IMR-90 (cell line): ENCODE results near the gene PIP4K2B. TPM values are rescaled to one million over a fixed set of nuclear protein-coding genes. Genes with fewer than 3 reads are reported as not detected.

Experiments
- ATAC-seq: fragments of 200-7000 bp; cut with Tn5 transposase; 2 replicates; pipeline ENCODE4 v1.9.1; 2020; ENCODE audit warnings: low read depth, mild to moderate bottlenecking, moderate library complexity
- BruUV-seq: library from RNA; stranded (reverse); fragments of 400-500 nt; replicated peaks from 2 replicates; lab custom pipeline; 2021; lab: Mats Ljungman, UMichigan
- CTCF ChIA-PET: fragments of 300-600 bp; formaldehyde crosslinking; extraction: SDS; loops from one replicate; lab custom pipeline; 2021; ENCODE audit warnings: antibody characterized with exemption; lab: Yijun Ruan, JAX
- POLR2A ChIA-PET: fragments of 300-600 bp; sonication (Branson Sonifier 250); formaldehyde crosslinking; loops from one replicate; lab custom pipeline; 2022; ENCODE audit warnings: antibody characterized with exemption; ENCODE audit not compliant: unreplicated experiment; lab: Charles Lee
- DNase-seq: peaks from one replicate; pipeline ENCODE4 v3.0.0; 2013
- H2AFZ ChIP-seq: replicated peaks from 2 replicates; pipeline ENCODE3; 2013; ENCODE audit warnings: low read length, mild to moderate bottlenecking; ENCODE audit not compliant: poor library complexity
- H2AK5ac ChIP-seq: 2 replicates; pipeline ENCODE4 v1.6.1; 2013; ENCODE audit warnings: low read depth, low read length, inconsistent platforms
- H2AK9ac ChIP-seq: replicated peaks from 2 replicates; pipeline ENCODE3; 2013; ENCODE audit warnings: mild to moderate bottlenecking, low read depth, low read length, moderate library complexity; ENCODE audit not compliant: poor library complexity
- H2BK120ac ChIP-seq: 2 replicates; pipeline ENCODE4 v1.6.1; 2013; ENCODE audit warnings: low read depth, low read length, inconsistent platforms
- H2BK15ac ChIP-seq: 3 replicates; pipeline ENCODE4 v1.6.1; 2013; ENCODE audit warnings: low read depth, low read length, inconsistent platforms
- H2BK20ac ChIP-seq: 2 replicates; pipeline ENCODE4 v1.6.1; 2013; ENCODE audit warnings: low read depth, mild to moderate bottlenecking, inconsistent platforms, low read length, moderate library complexity
- H2BK5ac ChIP-seq: 2 replicates; pipeline ENCODE4 v1.6.1; 2013; ENCODE audit warnings: mild to moderate bottlenecking, low read depth, low read length, inconsistent platforms; ENCODE audit not compliant: poor library complexity, severe bottlenecking
- H3K14ac ChIP-seq: replicated peaks from 2 replicates; pipeline ENCODE4 v1.6.1; 2013; ENCODE audit warnings: low read depth, low read length, inconsistent platforms
- H3K18ac ChIP-seq: 2 replicates; pipeline ENCODE4 v1.6.1; 2013; ENCODE audit warnings: low read depth, low read length, control low read depth
- H3K23ac ChIP-seq: 2 replicates; pipeline ENCODE4 v1.6.1; 2013; ENCODE audit warnings: low read depth, low read length, inconsistent platforms
- H3K27ac ChIP-seq: 2 replicates; pipeline ENCODE4 v1.5.1; 2013; ENCODE audit warnings: mild to moderate bottlenecking, control low read depth, low read length; ENCODE audit not compliant: insufficient read depth
- H3K27me3 ChIP-seq: 2 replicates; pipeline ENCODE4 v1.6.1; 2013; ENCODE audit warnings: low read length; ENCODE audit not compliant: control insufficient read depth, insufficient read depth
- H3K36me3 ChIP-seq: 2 replicates; pipeline ENCODE4 v1.6.1; 2013; ENCODE audit warnings: low read length, mixed read lengths; ENCODE audit not compliant: control insufficient read depth, insufficient read depth
- H3K4ac ChIP-seq: 2 replicates; pipeline ENCODE4 v1.6.1; 2013; ENCODE audit warnings: low read depth, low read length, inconsistent platforms
- H3K4me1 ChIP-seq: 2 replicates; pipeline ENCODE4 v1.6.1; 2013; ENCODE audit warnings: low read length, mixed read lengths; ENCODE audit not compliant: control insufficient read depth, insufficient read depth
- H3K4me2 ChIP-seq: 2 replicates; pipeline ENCODE4 v1.6.1; 2013; ENCODE audit warnings: low read depth, mild to moderate bottlenecking, control low read depth, low read length, moderate library complexity
- H3K4me3 ChIP-seq: 2 replicates; pipeline ENCODE4 v1.5.1; 2013; ENCODE audit warnings: low read depth, mild to moderate bottlenecking, control low read depth, low read length, moderate library complexity; ENCODE audit not compliant: insufficient read depth
- H3K56ac ChIP-seq: 2 replicates; pipeline ENCODE4 v1.6.1; 2013; ENCODE audit warnings: low read length, inconsistent platforms; ENCODE audit not compliant: insufficient read depth; ENCODE audit errors: extremely low read depth
- H3K79me1 ChIP-seq, 2 experiments: 2 replicates each; pipeline ENCODE4 v1.6.1; 2013; ENCODE audit warnings: low read length in 2 of 2, inconsistent platforms in 1 of 2, low read depth in 1 of 2
- H3K9ac ChIP-seq: 2 replicates; pipeline ENCODE4 v1.6.1; 2013; ENCODE audit warnings: low read depth, low read length, control low read depth
- H3K9me1 ChIP-seq: 2 replicates; pipeline ENCODE4 v1.6.1; 2013; ENCODE audit warnings: low read length, inconsistent platforms; ENCODE audit not compliant: insufficient read depth
- H3K9me3 ChIP-seq: 2 replicates; pipeline ENCODE4 v1.6.1; 2013; ENCODE audit warnings: low read length; ENCODE audit not compliant: control insufficient read depth, insufficient read depth
- H4K20me1 ChIP-seq: 2 replicates; pipeline ENCODE4 v1.6.1; 2013; ENCODE audit warnings: low read length, inconsistent platforms; ENCODE audit not compliant: insufficient read depth
- H4K5ac ChIP-seq: 2 replicates; pipeline ENCODE4 v1.6.1; 2013; ENCODE audit warnings: mild to moderate bottlenecking, low read depth, low read length, control low read depth
- H4K8ac ChIP-seq, 2 experiments: 2 replicates each; pipeline ENCODE4 v1.6.1; 2013; ENCODE audit warnings: low read depth in 2 of 2, low read length in 2 of 2, control low read depth in 1 of 2, inconsistent platforms in 1 of 2
- H4K91ac ChIP-seq: 2 replicates; pipeline ENCODE4 v1.6.1; 2013; ENCODE audit warnings: low read depth, low read length, inconsistent platforms; ENCODE audit not compliant: insufficient read depth
- BHLHE40 ChIP-seq: fragments of 150-350 bp; IDR thresholded peaks from 2 replicates; pipeline ENCODE4 v1.6.1; 2016; ENCODE audit warnings: mild to moderate bottlenecking, low read depth, low read length
- CEBPB ChIP-seq: IDR thresholded peaks from 2 replicates; pipeline ENCODE4 v1.6.1; 2012; ENCODE audit warnings: low read depth, low read length, improper control_type of control experiment
- CHD1 ChIP-seq: IDR thresholded peaks from 2 replicates; pipeline ENCODE4 v1.6.1; 2012; ENCODE audit warnings: low read depth, low read length, improper control_type of control experiment
- CTCF ChIP-seq: conservative IDR thresholded peaks from 2 replicates; pipeline ENCODE4 v1.5.1; 2012; ENCODE audit warnings: mild to moderate bottlenecking, low read depth, low read length, improper control_type of control experiment
- ELK1 ChIP-seq: fragments of 150-350 bp; IDR thresholded peaks from 2 replicates; pipeline ENCODE4 v1.6.1; 2016; ENCODE audit warnings: low read depth, mild to moderate bottlenecking, low read length, moderate library complexity, borderline replicate concordance
- FOS ChIP-seq: fragments of 150-350 bp; IDR thresholded peaks from 2 replicates; pipeline ENCODE4 v1.6.1; 2016; ENCODE audit warnings: low read depth, low read length
- MAFK ChIP-seq: IDR thresholded peaks from 2 replicates; pipeline ENCODE4 v1.6.1; 2012; ENCODE audit warnings: low read depth, low read length, improper control_type of control experiment
- MAZ ChIP-seq: IDR thresholded peaks from 2 replicates; pipeline ENCODE4 v1.6.1; 2012; ENCODE audit warnings: low read depth, mild to moderate bottlenecking, low read length, improper control_type of control experiment, moderate library complexity, borderline replicate concordance
- MXI1 ChIP-seq: IDR thresholded peaks from 2 replicates; pipeline ENCODE4 v1.6.1; 2012; ENCODE audit warnings: low read depth, mild to moderate bottlenecking, low read length, moderate library complexity, borderline replicate concordance
- NFE2L2 ChIP-seq: fragments of 150-350 bp; IDR thresholded peaks from 2 replicates; pipeline ENCODE4 v1.6.1; 2016; ENCODE audit warnings: low read depth, mild to moderate bottlenecking, low read length
- POLR2A ChIP-seq: IDR thresholded peaks from 2 replicates; pipeline ENCODE4 v1.6.1; 2012; ENCODE audit warnings: mild to moderate bottlenecking, low read depth, low read length
- RAD21 ChIP-seq: IDR thresholded peaks from 2 replicates; pipeline ENCODE4 v1.6.1; 2012; ENCODE audit warnings: low read length, improper control_type of control experiment
- RCOR1 ChIP-seq: IDR thresholded peaks from 2 replicates; pipeline ENCODE4 v1.6.1; 2012; ENCODE audit warnings: mild to moderate bottlenecking, low read length, improper control_type of control experiment; ENCODE audit not compliant: insufficient replicate concordance
- RFX5 ChIP-seq: IDR thresholded peaks from 2 replicates; pipeline ENCODE4 v1.8.0; 2012; ENCODE audit warnings: low read depth, mild to moderate bottlenecking, low read length, moderate library complexity
- SMC3 ChIP-seq: fragments of 150-350 bp; IDR thresholded peaks from 2 replicates; pipeline ENCODE4 v1.6.1; 2016; ENCODE audit warnings: low read depth, mild to moderate bottlenecking, antibody characterized with exemption, low read length, moderate library complexity
- WGBS, 2 experiments: methylation state at CpG; one replicate each; pipeline versions ENCODE4 v1.1.5 to v1.1.7; 2013; ENCODE audit warnings: missing lambda C conversion rate in 2 of 2; ENCODE audit not compliant: insufficient read length in 1 of 2; ENCODE audit errors: extremely low coverage in 2 of 2; 5-methylcytosine and 5-hydroxymethylcytosine counted together
- dilution Hi-C: fragments of 300-500 bp; cut with HindIII; formaldehyde crosslinking; loops from one replicate; pipeline ENCODE4 v1.14.3; 2018; ENCODE audit warnings: low sequenced_read_pairs; ENCODE audit not compliant: unreplicated experiment
- in situ Hi-C: fragments of 300-500 bp; cut with MboI; formaldehyde crosslinking; loops from 3 replicates; pipeline ENCODE4 v1.14.3; 2019; ENCODE audit warnings: low sequenced_read_pairs, inconsistent platforms, mixed read lengths
- intact Hi-C: fragments of 100-400 bp; cut with micrococcal nuclease; formaldehyde crosslinking; loops from 2 replicates; pipeline ENCODE4 v1.10.0; 2022
- polyA plus RNA-seq, 3 experiments: library from polyadenylated mRNA; depleted of rRNA; stranded (reverse); fragments of >200 nt; gene quantifications; 2 replicates each; pipeline ENCODE4 v1.2.3, GENCODE V29; 2012; ENCODE audit warnings: low replicate concordance in 1 of 3
- total RNA-seq: library from RNA; depleted of rRNA; stranded (reverse); fragments of >200 nt; gene quantifications from 2 replicates; pipeline ENCODE4 v1.2.3, GENCODE V29; 2012
- TF ChIP-seq, protein P1 (sequence below): fragments of 150-350 bp; IDR thresholded peaks from 2 replicates; pipeline ENCODE4 v1.6.1; 2017; ENCODE audit warnings: mild to moderate bottlenecking, antibody characterized with exemption, low read length, low read depth

PIP4K2B gene
- total and polyA plus RNA-seq, 2 of the 4 experiments (the other 2 are of a cell fraction): 40.0 to 40.2 TPM

GRCh38 chr17:38743556-38744171 lies 55.7 kb downstream of the PIP4K2B start:
- H4K91ac ChIP-seq: no peak overlapping the region
- no peak overlapping the region for H3K56ac ChIP-seq
- ATAC-seq (no peak), DNase-seq (no peak)
- no peak overlapping the region for H4K8ac ChIP-seq
- intact Hi-C loops (no loop called here), dilution Hi-C loops (no loop called here), in situ Hi-C loops (no loop called here)
- WGBS, 2 experiments: no CpG with 5 or more reads among the region's 4 CpGs
- peaks cover 83% of the 10 kb centered on the region for H4K20me1 ChIP-seq
- H2AK9ac ChIP-seq: no peak overlapping the region
- no peaks in the 10 kb centered on the region for H3K9me3 ChIP-seq
- no peak overlapping the region for H3K27ac ChIP-seq
- no peak overlapping the region for H2BK20ac ChIP-seq
- no peak overlapping the region for H3K9ac ChIP-seq
- CTCF ChIA-PET: no interaction called here
- no peak overlapping the region for H2BK5ac ChIP-seq
- H2AK5ac ChIP-seq: no peak overlapping the region; the same call in 1 of the 2 replicates
- BruUV-seq: no TSS peak
- peaks cover 22% of the 10 kb centered on the region for H3K9me1 ChIP-seq
- H3K79me1 ChIP-seq: peaks cover 15 to 80% of the 10 kb centered on the region in 2 experiments
- H3K14ac ChIP-seq: no peak overlapping the region
- TF ChIP-seq CEBPB (no peak), ELK1 (no peak), MAZ (no peak), NFE2L2 (no peak), CTCF (no peak), BHLHE40 (no peak), RFX5 (no peak), MXI1 (no peak), FOS (no peak), RAD21 (no peak), RCOR1 (no peak), SMC3 (no peak), MAFK (no peak), CHD1 (no peak), POLR2A (no peak)
- TF ChIP-seq, protein P1, sequence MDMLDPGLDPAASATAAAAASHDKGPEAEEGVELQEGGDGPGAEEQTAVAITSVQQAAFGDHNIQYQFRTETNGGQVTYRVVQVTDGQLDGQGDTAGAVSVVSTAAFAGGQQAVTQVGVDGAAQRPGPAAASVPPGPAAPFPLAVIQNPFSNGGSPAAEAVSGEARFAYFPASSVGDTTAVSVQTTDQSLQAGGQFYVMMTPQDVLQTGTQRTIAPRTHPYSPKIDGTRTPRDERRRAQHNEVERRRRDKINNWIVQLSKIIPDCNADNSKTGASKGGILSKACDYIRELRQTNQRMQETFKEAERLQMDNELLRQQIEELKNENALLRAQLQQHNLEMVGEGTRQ: no peak
- H2BK15ac ChIP-seq: no peak overlapping the region
- H3K4me3 ChIP-seq: no peak overlapping the region
- H3K4me2 ChIP-seq: no peak overlapping the region
- no peak overlapping the region for H3K18ac ChIP-seq
- no peak overlapping the region for H2BK120ac ChIP-seq
- POLR2A ChIA-PET: no interaction called here
- H3K4ac ChIP-seq: no peak overlapping the region
- H3K23ac ChIP-seq: no peak overlapping the region
- no peaks in the 10 kb centered on the region for H3K27me3 ChIP-seq
- peaks cover 16% of the 10 kb centered on the region for H3K36me3 ChIP-seq
- no peak overlapping the region for H4K5ac ChIP-seq
- no peak overlapping the region for H2AFZ ChIP-seq
- peaks cover 23% of the 10 kb centered on the region for H3K4me1 ChIP-seq
